Panc1 (cell line): ENCODE results near the gene CCDC195. TPM values are rescaled to one million over a fixed set of nuclear protein-coding genes. Genes with fewer than 3 reads are reported as not detected.

Experiments
- ATAC-seq: fragments of 200-7000 bp; cut with Tn5 transposase; 2 replicates; pipeline ENCODE4 v1.9.1; 2020; ENCODE audit warnings: mild to moderate bottlenecking, moderate library complexity
- Bru-seq: library from RNA; stranded (reverse); fragments of 400-500 nt; gene quantifications from one replicate; lab custom pipeline; 2021; lab: Mats Ljungman, UMichigan
- BruChase-seq, 2 experiments: library from RNA; stranded (reverse); fragments of 400-500 nt; gene quantifications; one replicate each; lab custom pipeline; 2021; lab: Mats Ljungman, UMichigan
- BruUV-seq: library from RNA; stranded (reverse); fragments of 400-500 nt; replicated peaks from 2 replicates; lab custom pipeline; 2021; lab: Mats Ljungman, UMichigan
- CTCF ChIA-PET: fragments of 300-600 bp; sonication (Branson Sonifier 250); formaldehyde crosslinking; loops from one replicate; lab custom pipeline; 2022; ENCODE audit warnings: antibody characterized with exemption; lab: Charles Lee
- POLR2A ChIA-PET: fragments of 300-600 bp; sonication (Branson Sonifier 250); formaldehyde crosslinking; loops from one replicate; lab custom pipeline; 2022; ENCODE audit warnings: antibody characterized with exemption; lab: Charles Lee
- DNase-seq: peaks from one replicate; pipeline ENCODE4 v3.0.0-alpha.2; 2010; ENCODE audit warnings: low read depth, low spot score
- H3K27ac ChIP-seq: 2 replicates; pipeline ENCODE4 v1.5.1; 2011; ENCODE audit warnings: mild to moderate bottlenecking, low read length, inconsistent platforms
- H3K27me3 ChIP-seq: fragments of 200-500 bp; sonication (Bioruptor generic); 2 replicates; pipeline ENCODE4 v1.6.0; 2014; ENCODE audit warnings: low read length, inconsistent platforms; ENCODE audit not compliant: control insufficient read depth, insufficient read depth
- H3K36me3 ChIP-seq: fragments of 200-500 bp; sonication (Bioruptor generic); 2 replicates; pipeline ENCODE4 v1.5.1; 2014; ENCODE audit warnings: inconsistent platforms, mild to moderate bottlenecking, low read length, moderate library complexity; ENCODE audit not compliant: control insufficient read depth, insufficient read depth
- H3K4me1 ChIP-seq: 2 replicates; pipeline ENCODE4 v1.5.1; 2011; ENCODE audit warnings: inconsistent platforms, mild to moderate bottlenecking, low read length, moderate library complexity; ENCODE audit not compliant: control insufficient read depth, insufficient read depth
- H3K4me3 ChIP-seq, 2 experiments: 2 replicates each; pipeline ENCODE4 v1.5.1; 2011 to 2012; ENCODE audit warnings: low read depth in 2 of 2, low read length in 2 of 2, mild to moderate bottlenecking in 2 of 2, inconsistent platforms in 1 of 2, moderate library complexity in 1 of 2
- H3K9me3 ChIP-seq: fragments of 200-500 bp; sonication (Bioruptor generic); 2 replicates; pipeline ENCODE4 v1.5.1; 2014; ENCODE audit warnings: low read depth, mild to moderate bottlenecking, inconsistent platforms, low read length, moderate library complexity; ENCODE audit not compliant: control insufficient read depth, insufficient read depth
- CTCF ChIP-seq: fragments of 450-650 bp; IDR thresholded peaks from 2 replicates; pipeline ENCODE4 v1.5.1; 2017; ENCODE audit warnings: mild to moderate bottlenecking
- POLR2AphosphoS5 ChIP-seq: IDR thresholded peaks from 2 replicates; pipeline ENCODE4 v1.6.1; 2012; ENCODE audit warnings: mild to moderate bottlenecking, low read depth, low read length, moderate library complexity
- REST ChIP-seq, 2 experiments: IDR thresholded peaks; 2 replicates each; pipeline ENCODE4 v1.6.1; 2011 to 2012; ENCODE audit warnings: low read depth in 2 of 2, control low read depth in 1 of 2, low read length in 1 of 2, mild to moderate bottlenecking in 1 of 2, moderate library complexity in 1 of 2; ENCODE audit not compliant: insufficient read depth in 1 of 2
- SIN3A ChIP-seq: IDR thresholded peaks from 2 replicates; pipeline ENCODE4 v1.6.1; 2012; ENCODE audit warnings: low read depth, mild to moderate bottlenecking, low read length, moderate library complexity, borderline replicate concordance; ENCODE audit not compliant: insufficient read depth
- TCF7L2 ChIP-seq: IDR thresholded peaks from 2 replicates; pipeline ENCODE4 v1.6.1; 2011; ENCODE audit warnings: mild to moderate bottlenecking, low read depth, low read length, inconsistent platforms
- in situ Hi-C: cut with HindIII; loops from 2 replicates; pipeline ENCODE4 v1.10.0; 2016; ENCODE audit warnings: low sequenced_read_pairs, low pct_unique_long_range_greater_than_20kb
- intact Hi-C: fragments of 100-400 bp; cut with micrococcal nuclease; formaldehyde crosslinking; loops from one replicate; pipeline ENCODE4 v1.10.0; 2022; ENCODE audit not compliant: unreplicated experiment
- long read RNA-seq: library from polyadenylated mRNA; unstranded; transcript quantifications from one replicate; pipeline ENCODE4 v2.0.0, GENCODE V29; 2021; ENCODE audit not compliant: unreplicated experiment
- polyA plus RNA-seq: library from polyadenylated mRNA; unstranded; fragments of >200 nt; gene quantifications from one replicate; pipeline ENCODE4 v1.2.1, GENCODE V29; 2012; ENCODE audit warnings: missing spikeins; ENCODE audit not compliant: insufficient read length
- total RNA-seq: library from RNA; stranded (reverse); gene quantifications from one replicate; pipeline ENCODE4 v1.2.1, GENCODE V29; 2021; ENCODE audit not compliant: unreplicated experiment

CCDC195 gene
- total RNA-seq (not detected), Bru-seq, nascent RNA (not detected), BruChase-seq, experiment 1, labeled RNA remaining after a 2-hour chase (percentile 7 among the genes with signal in this experiment), BruChase-seq, experiment 2, labeled RNA remaining after a 6-hour chase (not detected)
- not detected for polyA plus RNA-seq
- long read RNA-seq, partial matches to known transcripts, result 0 of 1 reads
- long read RNA-seq, other reads (novel, unspliced or antisense), result 1 of 1 reads

- TF ChIP-seq SIN3A (no peak), POLR2AphosphoS5 (no peak), CTCF (no peak), REST (IDR thresholded peaks at IDR 0.05; ENCODE audit: insufficient read depth in 1 of 2, low read depth in 2 of 2, low read length in 1 of 2) (no peak), TCF7L2 (no peak)
- intact Hi-C loops, result no loop called here
- Histone ChIP-seq H3K4me3 (no peak within 1 kb of the TSS), H3K27ac (peak within 1 kb of the TSS; percentile 30; the same call in 1 of the 2 replicates), H3K27me3 (no peaks in the 10 kb centered on the region), H3K36me3 (no peaks in the 10 kb centered on the region), H3K9me3 (no peaks in the 10 kb centered on the region), H3K4me1 (peaks cover 2% of the 10 kb centered on the region; the same call in 1 of the 2 replicates)
- POLR2A ChIA-PET, result no interaction called here
- in situ Hi-C loops, result no loop called here
- CTCF ChIA-PET, result no interaction called here
- ATAC-seq (no peak), DNase-seq (no peak)
- BruUV-seq, result no TSS peak
These were observed at the start of gene CCDC195 for GRCh38 chr2:224716201-224716600. Gene CCDC195 (minus strand): TSS chr2:224716365. CDS start chr2:224716365, 0 bp downstream.

- Histone ChIP-seq H3K4me3 (no peak overlapping the region), H3K4me1 (no peaks in the 10 kb centered on the region), H3K36me3 (no peaks in the 10 kb centered on the region), H3K27ac (no peak overlapping the region; the same call in 1 of the 2 replicates), H3K9me3 (peaks cover 11% of the 10 kb centered on the region; the same call in 1 of the 2 replicates), H3K27me3 (no peaks in the 10 kb centered on the region)
- ChIA-PET POLR2A (no interaction called here), CTCF (no interaction called here)
- ATAC-seq, result no peak
- no peak for DNase-seq
- in situ Hi-C loops, result no loop called here
- no peak for TF ChIP-seq TCF7L2
- TF ChIP-seq REST (IDR thresholded peaks at IDR 0.05; ENCODE audit: insufficient read depth in 1 of 2, low read depth in 2 of 2, low read length in 1 of 2), result no peak
- no peak for TF ChIP-seq CTCF
- TF ChIP-seq POLR2AphosphoS5, result no peak
- no peak for TF ChIP-seq SIN3A
- intact Hi-C loops, result no loop called here
- BruUV-seq, result no TSS peak
These were observed 48.5 kb upstream of the CCDC195 start for GRCh38 chr2:224764565-224765236.
